Tongue (tissue), 2 donors: Measurements from ENCODE around the gene C1QA. TPM values are rescaled to one million over a fixed set of nuclear protein-coding genes. Genes with fewer than 3 reads are reported as not detected.
"Not testable (repeated sequence)": the region's sequence is repeated elsewhere in the genome, so short reads cannot be mapped to it uniquely, and the experiment has no call there.

Experiments
- DNase-seq: peaks from one replicate; pipeline ENCODE4 v3.0.0-alpha.2; 2015
- total RNA-seq: library from RNA; depleted of rRNA; stranded (reverse); fragments of >200 nt; gene quantifications from one replicate; pipeline ENCODE4 v1.2.3, GENCODE V29; 2014

C1QA gene
- total RNA-seq, 1 donor from 2014 or later, result 15.8 TPM

DNA sequence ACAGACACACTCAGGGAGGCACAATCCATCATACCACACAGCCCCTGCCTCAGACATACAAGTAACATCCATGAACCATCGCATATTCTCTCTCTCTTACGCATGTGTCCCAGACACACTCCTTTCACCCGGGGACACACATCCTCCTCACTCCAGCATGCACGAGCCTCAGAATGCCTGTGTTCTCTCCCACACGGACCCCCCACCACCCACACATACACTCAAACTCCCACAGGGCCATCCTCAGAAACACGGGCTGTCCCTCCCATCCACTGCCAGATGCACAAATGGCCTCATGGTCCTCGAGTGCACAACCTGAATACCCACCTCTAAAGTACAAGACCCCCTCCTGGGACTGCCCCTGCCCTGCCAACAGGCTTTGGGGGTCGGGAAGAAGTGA, 4.8 kb downstream of the C1QA start:
- no peak for DNase-seq

GRCh38 chr1:22641906-22642636, 5.6 kb downstream of the C1QA start:
- DNase-seq, result peak; percentile 88

GRCh38 chr1:22643381-22643780, 7.0 kb downstream of the C1QA start, which contains the start of gene C1QC:
C1QC (plus strand) TSS chr1:22643633; CDS start chr1:22644024, 391 bp downstream.
- no peak for DNase-seq

DNA sequence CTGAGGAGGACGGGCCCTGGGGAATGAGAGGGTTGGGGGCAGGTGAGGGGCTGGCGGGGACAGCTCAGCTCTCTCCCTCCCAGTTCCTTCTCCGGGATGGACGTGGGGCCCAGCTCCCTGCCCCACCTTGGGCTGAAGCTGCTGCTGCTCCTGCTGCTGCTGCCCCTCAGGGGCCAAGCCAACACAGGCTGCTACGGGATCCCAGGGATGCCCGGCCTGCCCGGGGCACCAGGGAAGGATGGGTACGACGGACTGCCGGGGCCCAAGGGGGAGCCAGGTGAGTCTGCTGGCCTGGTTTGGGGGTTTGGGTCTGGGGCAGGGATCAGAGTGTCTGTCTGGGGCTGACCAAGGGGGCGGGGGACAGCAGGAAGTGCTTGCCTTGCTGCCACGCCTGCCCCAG, 7.5 kb downstream of the C1QA start:
- no peak for DNase-seq

- no peak for DNase-seq
These were observed 9.5 kb downstream of the C1QA start for GRCh38 chr1:22645931-22646330.

DNA sequence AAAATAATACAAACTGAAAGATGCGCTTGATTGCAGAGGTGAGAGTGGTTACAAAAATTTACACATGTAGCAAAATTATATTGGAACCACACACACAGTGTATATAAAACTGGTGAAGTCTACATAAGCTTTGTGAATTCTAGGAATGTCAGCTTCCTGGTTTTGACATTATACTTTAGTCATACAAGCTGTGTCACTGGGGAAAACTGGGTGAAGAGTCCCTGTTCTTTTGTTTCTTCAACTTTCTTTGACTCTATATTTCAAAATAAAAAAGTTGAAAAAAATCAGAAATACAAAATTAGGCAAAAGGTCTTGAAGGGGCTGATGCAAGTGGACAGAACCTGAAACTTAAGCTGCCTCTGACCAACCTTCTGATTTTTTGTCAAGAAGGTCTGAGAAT, 10.0 kb downstream of the C1QA start:
- DNase-seq, result no peak

DNA sequence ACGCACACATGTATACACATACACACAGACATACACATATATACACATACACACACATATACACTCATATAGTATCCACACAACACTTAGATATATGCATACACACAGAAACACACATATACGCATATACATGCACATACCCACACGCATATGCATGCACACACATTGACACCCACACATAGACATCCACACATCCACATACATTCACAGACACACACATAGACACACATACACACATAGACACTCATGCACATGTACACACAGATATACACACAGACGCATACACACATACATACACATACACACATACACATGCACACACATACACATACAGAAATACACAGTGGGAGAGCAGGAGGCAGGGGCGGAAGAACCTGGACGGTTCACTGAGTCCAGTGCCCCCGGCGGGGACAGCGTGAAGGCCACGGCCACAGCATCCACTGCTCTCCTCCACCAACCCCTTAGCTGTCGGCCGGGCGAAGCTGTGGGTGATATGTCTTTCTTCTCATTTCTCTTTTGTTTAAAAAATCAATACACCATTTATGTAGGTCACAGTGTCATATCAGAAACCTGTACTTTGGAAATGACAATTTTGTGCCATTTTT, 13.8 kb downstream of the C1QA start:
- no peak for DNase-seq

- DNase-seq, result no peak
These were observed 15.8 kb downstream of the C1QA start for GRCh38 chr1:22651941-22652856.

DNA sequence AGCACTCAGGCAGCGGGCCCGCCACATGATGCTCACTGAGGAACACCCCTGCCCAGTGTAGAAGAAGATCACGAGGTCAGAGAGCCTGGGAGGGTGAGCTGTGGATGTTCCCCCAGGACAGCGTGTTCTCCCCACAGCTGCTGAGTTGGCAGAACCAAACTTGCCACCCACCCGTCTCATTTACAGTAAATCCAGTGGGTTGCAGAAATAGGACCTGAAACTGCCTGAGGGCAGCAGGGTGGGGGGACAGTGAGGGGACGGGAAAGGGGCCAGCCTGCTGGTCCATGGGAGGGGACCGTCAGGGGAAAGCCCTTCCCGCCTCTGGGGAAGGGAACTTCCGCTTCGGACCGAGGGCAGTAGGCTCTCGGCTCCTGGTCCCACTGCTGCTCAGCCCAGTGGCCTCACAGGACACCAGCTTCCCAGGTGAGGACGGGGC, 16.5 kb downstream of the C1QA start, which contains the start of gene C1QB:
C1QB (plus strand) TSS at position 356 of the 436 bp plus-strand sequence. CDS start 6,227 bp downstream, outside the sequence.
- DNase-seq, result no peak

- no peak for DNase-seq
These were observed 18.3 kb downstream of the C1QA start for GRCh38 chr1:22654692-22655091.

GRCh38 chr1:22658385-22659163, 22.1 kb downstream of the C1QA start:
- DNase-seq, result no peak

GRCh38 chr1:22660716-22661241, 24.4 kb downstream of the C1QA start:
- DNase-seq, result no peak

- DNase-seq, result no peak
These were observed 25.5 kb downstream of the C1QA start for GRCh38 chr1:22661880-22662279.

DNA sequence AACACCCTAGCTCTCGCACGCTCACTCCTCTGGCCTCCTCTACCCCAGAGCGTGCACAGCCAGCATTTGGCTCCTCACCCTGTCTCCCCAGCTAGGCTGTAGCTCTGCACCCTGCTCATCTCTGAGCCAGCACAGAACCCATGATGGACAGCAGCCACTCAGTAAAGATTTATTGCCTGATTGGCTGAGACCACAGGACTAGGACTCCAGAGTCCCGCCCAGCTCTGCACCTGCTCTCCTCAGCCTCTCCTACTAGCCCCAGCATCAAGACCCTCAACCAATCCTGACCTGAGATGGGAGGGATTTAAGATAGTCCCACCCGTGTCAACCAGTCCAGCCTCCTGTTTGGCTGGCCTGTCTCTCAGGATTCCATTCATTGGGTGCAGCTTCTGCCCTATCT, 25.9 kb downstream of the C1QA start:
- no peak for DNase-seq

- DNase-seq, result no peak
These were observed 26.6 kb downstream of the C1QA start for GRCh38 chr1:22662986-22663408.

DNA sequence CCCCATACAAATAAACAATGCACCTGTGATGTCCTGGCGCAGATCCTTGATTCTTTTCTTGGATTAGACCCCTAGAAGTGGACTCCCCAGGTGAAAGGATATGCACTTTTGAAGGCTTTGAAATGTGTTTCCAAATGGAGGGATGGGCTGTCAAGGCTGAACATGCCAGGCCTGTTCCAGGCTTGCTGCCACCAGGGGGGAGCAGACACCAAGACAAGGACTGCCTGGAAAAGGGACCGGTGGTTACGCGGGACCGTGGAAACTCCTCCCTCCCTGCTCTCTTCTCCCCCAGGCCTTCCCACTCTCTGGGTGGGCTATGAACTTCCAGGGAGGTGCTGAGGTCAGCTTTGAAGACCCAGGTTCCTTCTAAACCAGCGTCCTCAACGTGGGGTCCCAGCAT, 29.3 kb downstream of the C1QA start:
- DNase-seq, result peak; percentile 70

GRCh38 chr1:22666412-22666811, 30.0 kb downstream of the C1QA start:
- no peak for DNase-seq

DNA sequence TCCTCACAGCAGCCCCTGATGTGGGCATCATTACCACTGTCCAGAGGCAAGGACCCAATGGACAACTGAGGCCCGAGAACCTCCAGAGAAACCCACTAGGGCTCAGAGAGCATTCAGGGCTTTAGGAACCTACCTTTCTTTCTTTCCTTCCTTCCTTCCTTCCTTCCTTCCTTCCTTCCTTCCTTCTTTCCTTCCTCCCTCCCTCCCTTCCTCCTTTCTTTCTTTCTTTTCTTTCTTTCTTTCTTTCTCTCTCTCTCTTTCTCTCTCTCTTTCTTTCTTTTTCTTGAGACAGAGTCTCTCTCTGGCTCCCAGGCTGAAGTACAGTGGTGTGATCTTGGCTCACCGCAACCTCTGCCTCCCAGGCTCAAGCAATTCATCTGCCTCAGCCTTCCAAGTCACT, 32.4 kb downstream of the C1QA start:
- not testable (repeated sequence) for DNase-seq

DNA sequence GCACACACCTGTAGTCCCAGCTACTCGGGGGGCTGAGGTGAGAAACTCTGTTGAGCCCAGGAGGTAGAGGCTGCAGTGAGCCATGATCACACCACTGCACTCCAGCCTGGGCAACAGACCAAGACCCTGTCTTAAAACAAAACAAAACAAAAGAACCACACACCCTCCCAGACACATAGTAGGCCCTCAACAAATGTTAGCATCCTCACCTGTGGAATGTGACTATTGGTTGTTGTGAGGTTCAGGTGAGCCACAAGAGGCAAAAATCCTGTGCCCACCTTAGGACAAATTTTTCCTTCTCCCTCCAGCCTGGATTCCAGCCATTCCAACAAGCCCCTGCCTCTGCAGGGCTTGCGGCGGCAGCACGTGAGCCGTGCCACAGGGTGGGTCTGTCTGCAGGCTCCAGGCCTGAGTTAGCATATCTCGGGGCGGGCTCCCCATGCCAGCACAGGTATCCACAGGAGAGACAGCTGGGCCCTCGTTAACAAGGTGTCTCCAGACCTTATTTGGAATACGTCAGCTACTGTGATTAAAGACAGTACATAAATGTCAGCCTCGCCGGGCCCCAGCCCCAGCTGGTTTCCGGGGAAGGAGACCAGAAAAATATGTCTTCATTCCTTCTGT, 34.0 kb downstream of the C1QA start:
- DNase-seq, result no peak

DNA sequence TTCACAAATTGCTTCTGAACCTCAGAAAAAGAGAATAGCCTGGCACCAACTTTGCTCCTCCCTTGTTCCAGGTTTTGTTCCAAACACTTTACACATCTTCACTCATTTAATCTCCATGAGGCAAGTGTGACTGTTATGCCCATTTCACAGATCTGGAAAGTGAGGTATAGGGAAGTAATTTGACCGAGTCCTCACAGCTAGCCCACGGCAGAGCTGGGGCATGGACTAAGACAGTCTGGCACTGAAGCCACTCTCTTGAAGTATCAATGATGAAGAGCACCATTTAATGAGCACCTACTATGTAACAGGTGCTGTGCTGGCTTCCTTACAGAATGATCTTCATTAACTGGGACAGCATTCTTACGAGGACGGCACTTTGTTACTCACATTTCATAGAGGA, 35.6 kb downstream of the C1QA start:
- no peak for DNase-seq
